CD4-positive, alpha-beta T cell treated with Interleukin-6 for 4 hours (primary cell): ENCODE data around the gene PTX4.

ENCODE experiments used
- DNase-seq: peaks from one replicate; pipeline ENCODE4 v3.0.0-alpha.2; 2020; ENCODE audit warnings: mixed read lengths

PTX4 gene

DNA sequence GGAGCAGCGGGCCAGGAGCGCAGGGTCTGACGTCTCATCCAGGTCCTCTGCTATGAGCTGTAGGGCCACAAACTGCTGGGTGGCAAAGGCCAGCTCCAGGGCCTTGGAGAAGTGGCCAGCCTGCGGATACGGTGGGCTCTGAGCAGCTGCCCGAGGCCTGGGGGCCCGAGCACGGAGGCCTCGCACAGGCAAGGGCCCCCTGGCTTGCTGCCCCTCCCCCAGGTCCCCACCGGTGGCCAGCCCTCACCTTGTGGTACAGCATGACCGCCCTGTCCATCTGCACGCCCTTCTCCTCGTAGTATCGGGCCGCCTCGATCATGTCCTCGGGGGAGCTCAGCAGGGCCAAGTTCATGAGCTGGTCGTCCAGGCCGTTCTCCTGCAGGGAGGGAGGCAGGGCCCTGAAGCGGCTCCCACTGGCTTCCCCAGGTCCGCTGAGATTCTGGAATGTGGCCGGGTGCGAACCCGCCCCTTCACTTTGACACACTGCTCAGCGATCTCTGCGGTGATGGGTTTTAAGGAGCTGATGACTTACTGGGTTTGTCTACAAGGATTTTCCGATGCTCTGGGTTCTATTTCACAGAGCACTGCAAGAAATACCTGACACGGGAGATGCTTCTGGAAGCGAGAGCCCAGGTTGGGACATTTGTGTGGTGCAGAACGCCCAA, 35.0 kb upstream of the PTX4 start:
- no peak for DNase-seq

DNA sequence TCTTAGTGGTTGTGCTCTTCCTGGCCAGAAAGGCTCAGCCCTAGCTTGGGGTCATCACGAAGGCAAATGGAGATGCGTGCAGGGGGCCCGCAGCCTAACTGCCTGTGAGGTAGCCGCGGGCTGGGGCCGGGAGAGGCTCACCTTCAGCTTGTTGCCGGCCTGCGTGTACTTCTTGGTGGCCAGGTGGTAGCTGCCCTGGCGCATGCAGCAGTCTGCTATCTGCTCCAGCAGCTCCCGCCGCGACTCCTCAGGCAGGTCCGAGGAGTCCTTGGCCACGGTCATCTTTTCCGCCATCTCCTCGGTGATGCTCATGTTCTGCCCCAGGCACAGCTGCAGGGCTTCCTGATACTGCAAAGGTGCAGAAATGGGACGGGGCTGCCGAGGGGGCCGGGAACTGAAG, 31.7 kb upstream of the PTX4 start:
- DNase-seq = no peak

DNA sequence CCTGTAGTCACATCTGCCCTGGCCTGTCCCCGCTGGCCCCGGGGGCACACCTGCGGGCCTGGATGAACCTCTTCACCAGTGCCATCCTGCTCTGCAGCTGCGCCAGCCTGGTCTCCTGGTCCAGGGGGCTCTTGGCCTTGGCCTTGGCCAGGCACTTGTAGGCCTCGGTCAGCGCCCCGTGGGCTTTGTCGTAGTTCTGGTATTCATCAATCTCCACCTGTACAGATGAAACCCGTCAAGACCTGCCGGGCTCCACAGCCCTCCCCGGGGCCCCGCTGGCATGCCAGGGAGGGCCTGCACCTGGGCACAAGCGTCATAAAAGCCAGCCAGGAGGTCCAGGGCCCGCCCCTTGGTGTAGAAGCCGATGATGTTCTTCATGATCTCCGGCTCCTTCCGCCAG, 31.1 kb upstream of the PTX4 start:
- no peak for DNase-seq

DNA sequence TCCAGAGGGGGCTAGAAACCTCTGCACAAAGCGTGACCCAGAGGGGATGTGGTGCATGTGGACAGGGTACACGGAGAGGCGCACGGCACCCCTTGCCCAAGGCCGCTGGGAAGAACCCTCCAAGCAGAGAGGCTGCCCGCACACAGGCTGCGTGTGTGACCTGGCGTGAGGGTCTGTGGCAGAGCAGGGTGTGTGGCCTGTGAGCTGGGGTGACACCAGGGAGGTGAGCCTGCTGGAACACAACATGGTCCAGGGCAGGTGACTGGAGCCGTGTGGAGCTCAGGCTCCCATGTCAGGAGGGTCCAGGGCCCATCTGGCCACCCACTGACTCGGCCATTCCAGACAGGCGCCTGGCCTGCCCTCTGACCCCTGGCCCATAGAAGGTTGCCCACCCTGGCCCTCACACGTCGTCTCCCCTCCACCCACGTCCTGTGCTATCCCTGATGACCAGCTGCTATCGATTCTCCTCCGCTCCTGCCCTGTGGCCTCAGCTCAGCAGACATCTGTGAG, 29.9 kb upstream of the PTX4 start:
- no peak for DNase-seq

DNA sequence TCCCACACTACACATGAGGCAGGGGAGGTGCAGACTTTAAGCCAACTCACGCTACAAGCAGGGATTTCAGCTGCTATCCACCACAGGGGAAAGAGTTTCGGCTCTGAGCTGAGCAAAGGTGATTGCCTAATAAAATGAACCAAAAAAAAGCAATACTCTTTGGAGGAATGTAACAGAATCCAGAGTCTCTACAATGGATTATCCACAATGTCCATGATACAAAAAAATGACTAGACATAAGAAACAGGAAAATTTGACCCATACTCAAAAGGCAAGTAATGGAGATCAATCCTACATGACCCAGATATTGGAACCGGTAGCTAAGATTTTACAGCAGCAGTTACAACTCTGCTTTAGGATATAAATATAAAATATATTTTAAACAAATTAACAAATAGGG, 25.8 kb upstream of the PTX4 start:
- DNase-seq = no peak

DNA sequence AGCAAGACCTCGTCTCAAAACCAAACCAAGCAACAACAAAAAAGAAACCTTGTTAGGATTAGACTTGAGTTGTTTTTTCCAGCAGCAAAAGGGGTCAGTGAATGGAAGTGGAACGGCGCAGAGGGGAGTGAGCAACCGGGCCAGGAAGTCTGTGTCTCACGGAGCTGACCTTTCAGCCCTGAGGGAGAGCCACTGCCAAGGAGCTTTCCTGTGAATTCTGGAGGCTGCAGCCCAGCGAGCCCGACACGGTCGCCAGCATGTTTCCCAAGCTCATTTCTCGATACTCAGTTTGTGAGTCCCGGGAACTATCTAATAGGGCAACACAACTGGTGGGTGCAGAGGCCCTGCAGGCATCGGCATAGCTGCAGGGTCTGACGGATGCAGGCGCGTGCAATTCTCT, 24.0 kb upstream of the PTX4 start:
- DNase-seq = no peak

DNA sequence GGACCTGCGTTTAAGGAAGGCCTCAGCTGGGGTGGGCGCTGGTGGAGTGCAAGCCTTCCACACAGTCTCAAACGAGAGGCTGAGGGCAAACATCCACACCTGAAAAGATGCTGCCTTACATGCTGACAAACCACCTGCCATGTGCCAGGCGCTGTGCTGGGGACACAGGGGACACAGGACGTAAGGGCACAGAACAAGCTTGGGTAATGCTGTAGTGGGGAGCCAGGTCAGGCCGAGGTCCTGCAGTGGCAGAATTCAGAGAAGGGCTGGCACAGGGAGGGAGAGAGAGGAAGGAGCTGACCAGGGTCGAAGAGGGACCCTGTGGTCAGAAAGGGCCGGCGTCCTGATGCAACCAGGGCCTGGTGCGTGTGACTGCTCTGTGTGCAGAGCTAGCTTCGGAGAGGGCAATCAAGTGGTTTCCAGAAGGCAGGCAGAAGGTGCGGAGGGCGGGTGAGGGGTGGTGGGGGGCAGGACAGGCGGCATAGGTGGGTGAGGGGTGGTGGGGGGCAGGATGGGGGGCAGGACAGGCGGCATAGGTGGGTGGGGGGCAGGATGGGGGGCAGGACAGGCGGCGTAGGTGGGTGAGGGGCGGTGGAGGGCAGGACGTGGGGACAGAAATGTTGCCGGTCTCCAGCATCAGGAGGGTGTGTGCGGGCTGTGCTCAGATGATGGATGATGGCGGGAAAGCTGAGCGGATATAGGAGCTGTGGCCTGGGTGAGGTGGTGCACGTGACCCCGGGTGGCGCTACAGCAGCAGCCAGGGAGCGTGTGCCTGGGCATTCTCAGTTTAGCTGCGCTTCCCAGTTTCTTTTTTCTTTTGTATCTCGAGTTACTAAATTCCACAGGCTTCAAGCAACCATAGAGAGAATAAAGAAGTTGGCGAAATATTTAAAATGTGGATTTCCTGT, 23.2 kb upstream of the PTX4 start:
- DNase-seq = no peak

DNA sequence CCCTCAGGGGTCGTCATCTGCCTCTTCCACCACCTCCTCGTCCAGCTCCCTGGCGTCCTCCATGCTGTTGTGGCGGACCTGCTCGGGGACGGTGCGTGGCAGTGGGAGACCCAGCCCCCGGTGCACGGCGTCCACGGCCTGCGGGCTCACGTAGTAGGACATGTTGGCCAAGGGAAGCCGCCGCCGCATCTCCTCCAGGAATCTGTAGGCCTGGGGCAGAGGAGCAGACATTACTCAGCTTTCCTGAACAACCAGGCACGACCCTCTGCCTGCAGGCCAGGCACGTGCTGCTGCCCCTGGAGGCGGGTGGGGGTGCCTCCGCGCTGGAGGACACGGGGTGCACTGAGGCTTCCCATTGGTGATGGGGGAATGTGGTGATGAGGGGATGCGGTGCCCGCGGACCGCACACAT, 22.2 kb upstream of the PTX4 start:
- DNase-seq = no peak

DNA sequence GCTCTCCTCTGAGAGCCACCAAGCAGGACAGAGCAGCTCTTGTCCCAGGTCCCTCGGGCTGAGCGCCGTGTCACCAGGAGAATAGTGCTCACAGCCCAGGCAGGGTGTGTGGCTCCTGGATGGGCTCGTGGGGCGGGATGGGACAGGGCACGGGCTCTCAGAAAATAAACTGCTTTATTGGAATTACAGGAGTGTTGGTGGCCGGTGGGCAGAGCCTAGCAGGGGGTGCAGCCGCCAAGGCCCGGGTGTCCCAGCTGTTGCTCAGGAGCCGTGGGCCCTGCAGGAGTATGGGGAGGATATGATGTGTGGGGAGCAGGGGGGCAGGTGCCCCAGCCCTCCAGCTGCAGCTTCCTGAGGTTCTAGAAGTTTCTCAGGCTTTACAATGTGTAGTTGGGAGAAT, 21.5 kb upstream of the PTX4 start:
- DNase-seq = no peak

DNA sequence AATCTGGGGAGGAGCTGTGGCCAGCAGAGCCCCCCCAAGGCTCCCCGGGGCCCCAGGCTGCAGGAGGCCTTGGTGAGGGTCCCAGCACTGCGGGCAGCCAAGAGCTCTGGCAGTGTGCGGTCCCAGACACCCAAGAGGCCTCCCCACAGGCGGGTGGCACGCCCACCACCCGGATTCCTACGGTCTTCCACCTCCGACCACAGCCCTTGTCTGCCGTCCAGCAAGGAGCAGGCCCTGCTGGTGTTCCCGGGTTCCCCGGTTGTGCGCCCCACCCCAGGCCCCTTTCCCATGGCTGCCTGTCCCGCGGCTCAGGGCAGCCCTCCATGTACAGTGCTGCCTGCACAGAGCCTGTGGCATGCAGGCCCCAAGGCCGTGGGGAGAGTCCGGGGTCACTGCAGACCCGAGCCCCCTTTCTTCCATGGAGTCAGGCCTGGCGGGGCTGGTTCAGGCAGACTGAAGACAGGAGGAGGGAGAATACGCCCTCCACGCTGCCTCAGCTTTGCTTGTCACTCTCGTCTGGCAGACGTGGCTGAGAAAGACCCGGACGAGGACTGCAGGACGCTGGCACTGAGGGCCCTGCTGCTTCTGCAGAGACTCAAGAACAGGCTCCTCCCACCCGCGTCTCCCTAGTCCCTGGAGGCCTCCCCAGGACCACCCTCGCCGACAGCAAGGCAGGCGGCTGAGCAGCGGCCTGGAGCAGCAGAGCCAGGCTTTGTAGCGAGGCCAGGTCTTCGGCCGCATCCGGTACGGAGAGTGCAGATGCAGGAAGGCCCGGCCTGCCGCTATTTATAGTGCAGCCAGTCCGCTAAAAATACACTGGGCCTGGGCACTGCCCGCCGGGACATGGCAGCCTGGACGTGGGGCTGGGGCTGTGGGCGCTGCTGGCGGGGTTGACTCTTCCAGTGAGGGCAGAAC, 20.8 kb upstream of the PTX4 start:
- no peak for DNase-seq

DNA sequence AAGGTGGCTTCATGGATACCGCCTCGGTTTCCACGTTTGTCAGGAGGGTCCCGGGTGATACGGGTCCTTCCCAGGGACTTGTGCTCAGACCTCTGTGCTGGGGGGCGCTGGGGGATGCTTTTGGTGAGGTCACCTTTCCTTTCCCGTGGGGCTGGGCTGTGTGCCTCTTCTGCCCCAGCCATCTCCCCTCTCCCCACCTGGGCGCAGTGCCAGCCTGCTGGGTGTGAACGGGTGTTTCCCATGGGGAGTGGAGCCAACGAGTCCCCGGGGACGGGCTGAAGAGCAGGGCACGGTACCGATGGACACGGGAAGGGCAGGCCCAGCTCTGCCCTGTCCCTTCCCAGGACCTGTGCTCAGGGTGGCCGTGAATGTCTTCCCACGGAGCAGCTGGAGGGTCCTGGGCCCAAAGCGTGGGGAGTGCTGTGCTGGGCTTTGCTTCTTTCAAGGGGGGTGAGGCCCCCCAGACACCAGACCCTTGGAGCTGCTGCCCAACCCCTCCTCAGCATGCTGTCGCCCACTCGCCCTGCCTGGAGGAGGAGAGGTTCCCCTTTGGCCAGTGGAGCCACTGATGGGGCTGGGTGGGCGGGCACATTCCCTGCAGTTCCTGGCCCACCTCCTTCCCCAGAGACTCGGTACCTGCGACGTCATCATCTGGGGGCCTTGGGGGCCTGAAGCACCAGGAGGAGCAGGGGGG, 19.9 kb upstream of the PTX4 start:
- DNase-seq = no peak

DNA sequence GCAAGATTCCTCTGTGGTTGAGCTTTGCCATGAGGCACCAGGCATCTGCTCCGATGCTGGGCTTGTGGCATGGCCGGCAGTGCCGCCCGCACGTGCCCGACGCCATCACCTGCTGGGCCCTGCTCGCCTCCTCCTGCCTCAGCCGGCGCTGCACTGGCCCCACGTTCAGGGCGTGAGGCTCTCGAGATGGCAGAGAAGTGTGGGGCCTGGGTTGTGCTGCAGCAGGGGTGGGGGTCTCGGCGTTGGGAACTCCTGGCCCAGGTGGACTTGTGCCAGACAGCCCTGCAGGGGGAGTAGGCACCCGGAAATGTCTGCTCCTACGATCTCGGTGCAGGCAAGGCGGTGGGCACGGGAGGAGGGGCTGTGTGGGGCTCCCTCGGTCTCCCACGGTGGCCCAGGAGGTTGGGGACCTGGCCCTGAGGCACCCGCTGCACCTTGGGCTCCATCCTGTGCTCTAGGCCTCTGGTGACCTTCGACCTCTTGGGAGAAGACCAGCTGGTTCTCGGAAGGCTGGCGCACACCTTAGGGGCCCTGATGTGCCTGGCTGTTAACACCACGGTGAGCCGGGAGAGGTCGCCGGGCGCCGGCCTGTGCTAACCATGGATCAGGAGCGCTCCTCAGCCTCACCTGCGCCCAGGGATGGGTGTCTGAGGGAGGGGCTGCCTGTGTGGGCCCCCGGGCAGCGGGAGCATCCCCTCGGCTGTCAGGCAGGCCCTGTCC, 17.9 kb upstream of the PTX4 start:
- no peak for DNase-seq

DNA sequence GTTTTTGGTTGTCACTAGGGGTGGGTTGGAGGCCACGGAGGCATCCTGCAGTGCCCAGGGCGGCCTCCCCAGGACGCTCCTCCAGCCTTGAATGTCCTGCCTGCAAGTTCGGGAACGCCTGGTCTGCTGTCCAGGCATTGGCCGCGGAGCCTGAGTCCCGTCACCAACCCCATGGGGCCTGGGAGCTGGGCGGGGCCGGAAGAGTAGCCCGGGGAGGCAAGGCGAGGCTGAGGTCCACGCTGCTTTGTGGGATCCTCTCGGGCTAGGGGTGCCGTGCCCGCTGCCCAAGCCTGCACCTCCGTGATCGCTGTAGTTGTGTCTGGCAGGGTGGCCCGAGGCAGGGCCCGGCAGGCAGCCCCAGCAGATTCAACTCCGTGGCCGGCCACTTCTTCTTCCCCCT, 17.2 kb upstream of the PTX4 start:
- DNase-seq = no peak

DNA sequence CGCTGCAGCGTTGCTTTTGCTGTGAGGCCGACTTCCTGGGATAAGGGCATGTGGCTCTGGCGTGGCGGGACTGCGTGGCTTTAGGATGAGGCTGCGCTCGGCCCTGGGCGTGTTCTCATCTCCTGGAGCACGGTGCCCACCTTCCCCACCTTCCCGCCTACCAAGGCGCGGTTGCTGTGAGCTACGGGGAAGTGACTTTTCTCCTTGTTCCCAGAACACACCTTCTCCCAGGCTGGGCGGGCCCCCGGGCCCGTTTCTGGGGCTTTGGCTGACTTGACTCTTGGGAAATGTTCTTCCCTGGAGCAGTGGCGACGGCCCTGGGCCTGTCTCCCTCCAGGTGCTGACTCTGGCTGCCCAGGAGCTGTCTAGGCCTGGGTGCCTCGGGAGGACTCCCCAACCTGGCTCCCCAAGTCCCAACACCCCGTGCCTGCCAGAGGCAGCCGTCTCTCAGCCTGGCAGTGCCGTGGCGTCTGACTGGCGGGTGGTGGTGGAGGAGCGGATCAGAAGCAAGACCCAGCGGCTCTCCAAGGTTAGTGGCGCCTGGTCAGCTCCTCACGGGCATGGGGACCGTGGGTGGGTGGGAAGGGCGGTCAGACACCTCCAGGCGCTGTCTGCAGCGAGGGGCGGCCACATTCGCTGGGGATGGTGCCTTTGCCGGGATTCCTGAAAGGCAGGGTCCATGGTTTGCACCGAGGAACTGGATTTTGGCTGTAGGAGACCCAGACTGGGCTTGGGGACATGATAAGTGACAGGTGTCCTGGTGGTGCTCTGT, 16.5 kb upstream of the PTX4 start:
- no peak for DNase-seq

DNA sequence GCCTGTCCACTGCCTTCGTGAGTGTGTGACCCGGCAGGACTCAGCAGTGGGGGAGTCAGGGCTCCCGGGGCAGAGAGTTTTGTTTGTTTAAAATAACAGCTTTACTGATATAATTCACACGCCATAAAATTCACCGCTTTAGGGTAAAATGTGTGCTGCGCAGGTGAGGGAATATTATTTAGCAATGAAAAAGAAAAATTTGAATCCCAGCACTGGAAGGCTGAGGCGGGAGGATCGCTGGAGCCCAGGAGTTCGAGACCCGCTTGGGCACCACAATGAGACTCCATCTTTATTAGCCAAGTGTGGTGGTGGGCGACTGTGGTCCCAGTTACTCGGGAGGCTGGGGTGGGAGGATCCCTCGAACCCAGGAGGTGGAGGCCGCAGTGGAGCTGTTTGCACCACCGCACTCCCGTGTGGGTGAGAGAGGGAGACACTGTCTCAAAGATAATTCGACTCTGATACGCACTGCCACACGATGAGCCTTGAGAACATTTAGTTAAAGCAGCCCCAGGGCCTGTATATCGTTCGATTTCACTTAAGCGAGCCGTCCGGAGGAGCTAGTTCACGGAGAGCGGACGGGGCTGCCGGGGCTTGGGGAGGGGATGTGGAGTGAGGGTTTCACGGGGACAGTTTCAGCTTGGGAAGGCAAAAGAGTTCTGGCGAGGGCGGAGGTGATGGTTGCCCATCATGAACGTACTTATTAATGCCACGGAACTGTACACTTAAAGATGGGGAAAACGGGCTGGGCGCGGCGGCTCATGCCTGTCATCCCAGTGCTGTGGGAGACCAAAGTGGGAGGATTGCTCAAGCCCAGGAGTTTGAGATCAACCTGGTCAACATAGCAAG, 14.6 kb upstream of the PTX4 start:
- no peak for DNase-seq

DNA sequence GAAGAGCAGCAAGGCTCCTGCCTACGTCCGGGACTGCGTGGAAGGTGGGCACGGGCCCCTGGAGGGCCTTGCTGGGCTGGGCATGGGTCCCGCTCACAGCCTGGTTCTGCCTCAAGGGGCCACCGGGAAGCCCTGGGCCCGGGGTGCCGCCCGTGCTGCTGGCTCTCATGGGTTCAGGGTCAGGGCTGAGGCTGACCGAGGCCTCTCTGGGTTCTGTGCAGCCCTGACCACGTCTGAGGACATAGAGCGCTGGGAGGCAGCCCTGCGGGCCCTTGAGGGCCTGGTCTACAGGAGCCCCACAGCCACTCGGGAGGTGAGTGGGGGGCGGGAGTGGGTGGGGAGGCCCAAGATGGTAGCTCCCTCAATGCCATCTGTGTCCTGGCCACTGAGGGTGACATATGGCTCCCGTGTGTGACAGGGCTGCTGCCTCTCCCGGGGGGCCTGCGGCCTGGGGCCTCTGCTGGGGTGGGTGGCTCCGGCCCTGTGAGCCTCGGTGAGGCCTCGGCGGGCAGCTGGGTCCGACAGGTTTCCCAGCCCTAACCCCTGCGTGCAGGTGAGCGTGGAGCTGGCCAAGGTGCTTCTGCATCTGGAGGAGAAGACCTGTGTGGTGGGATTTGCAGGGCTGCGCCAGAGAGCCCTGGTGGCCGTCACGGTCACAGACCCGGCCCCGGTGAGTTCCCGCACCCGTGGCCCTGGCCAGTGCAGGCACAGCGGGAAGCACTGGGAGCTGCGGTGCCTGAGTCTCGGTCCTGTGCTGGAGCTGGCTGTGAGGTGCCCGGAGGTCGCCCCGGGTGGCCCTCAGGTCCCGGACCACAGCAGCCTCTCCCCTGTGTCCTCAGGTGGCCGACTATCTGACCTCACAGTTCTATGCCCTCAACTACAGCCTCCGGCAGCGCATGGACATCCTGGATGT, 13.6 kb upstream of the PTX4 start:
- no peak for DNase-seq

DNA sequence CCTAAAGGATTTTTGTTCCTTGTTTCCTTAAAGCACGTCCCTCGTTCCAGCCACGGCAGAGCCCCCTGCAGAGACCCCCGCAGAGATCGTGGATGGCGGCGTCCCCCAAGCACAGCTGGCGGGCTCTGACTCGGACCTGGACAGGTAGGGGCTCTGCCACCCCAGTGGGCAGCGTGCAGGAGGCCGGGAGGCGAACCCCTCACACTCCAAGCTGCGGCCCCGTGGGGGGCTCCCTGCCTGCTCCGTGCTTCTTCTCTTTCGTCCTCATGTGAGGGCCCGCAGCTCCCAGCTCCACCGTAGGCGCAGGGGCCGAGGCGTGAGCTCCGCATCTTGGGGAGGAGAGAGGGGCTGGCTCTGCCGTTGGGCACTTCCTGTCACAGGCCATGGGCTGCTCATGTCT, 12.9 kb upstream of the PTX4 start:
- DNase-seq = no peak

DNA sequence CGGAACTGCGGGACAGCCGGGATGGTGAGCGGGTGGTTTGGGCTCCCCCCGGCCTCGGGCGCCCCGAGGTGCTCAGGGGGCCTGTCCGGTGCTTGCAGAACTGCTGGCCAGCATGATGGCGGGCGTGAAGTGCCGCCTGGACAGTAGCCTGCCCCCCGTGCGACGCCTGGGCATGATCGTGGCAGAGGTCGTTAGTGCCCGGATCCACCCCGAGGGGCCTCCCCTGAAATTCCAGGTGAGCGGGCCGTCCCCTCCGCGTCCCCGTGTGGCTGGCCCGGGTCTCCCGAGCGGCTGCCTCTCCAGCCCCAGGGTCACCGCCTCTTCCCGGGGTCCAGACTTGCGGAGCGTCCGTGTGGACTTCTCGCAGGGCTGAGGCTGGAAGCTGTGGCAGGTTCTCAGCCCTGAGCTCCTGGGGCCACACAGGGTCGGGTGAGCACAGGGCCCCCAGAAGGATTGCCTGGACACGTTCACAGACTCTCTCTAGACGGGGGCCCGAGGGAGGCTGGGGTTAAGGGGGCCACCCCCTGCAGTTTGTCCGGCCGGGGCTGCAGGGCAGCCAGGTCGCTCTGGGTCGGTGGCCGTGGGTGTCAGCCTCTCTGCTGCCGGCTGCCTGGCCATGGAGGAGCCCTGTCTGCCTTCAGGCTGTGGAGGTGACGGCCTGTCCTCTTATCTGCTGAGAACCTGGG, 11.9 kb upstream of the PTX4 start:
- DNase-seq = no peak
